ENCODE results near the gene ARID1A.

DNA sequence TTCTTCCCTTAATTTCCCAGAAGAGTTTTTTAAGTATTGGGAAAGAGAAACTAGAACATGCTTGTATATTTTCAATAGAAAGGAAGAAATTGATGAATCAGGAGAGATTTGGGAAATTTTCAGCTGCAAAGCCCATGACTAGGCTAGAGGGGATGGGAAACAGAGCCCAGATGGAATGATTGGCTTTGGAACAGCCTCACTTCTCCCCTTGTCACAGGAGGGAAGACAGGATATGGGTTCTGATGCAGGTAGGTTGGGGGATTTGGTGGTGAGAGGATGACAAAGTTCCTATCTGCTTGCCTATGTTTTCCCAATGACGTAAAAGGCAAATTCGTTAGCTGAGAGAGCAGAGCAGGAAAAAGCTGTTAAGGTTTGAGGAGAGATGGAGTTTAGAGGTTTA, 31.0 kb upstream of the ARID1A start:
- TF ChIP-seq, protein P1, sequence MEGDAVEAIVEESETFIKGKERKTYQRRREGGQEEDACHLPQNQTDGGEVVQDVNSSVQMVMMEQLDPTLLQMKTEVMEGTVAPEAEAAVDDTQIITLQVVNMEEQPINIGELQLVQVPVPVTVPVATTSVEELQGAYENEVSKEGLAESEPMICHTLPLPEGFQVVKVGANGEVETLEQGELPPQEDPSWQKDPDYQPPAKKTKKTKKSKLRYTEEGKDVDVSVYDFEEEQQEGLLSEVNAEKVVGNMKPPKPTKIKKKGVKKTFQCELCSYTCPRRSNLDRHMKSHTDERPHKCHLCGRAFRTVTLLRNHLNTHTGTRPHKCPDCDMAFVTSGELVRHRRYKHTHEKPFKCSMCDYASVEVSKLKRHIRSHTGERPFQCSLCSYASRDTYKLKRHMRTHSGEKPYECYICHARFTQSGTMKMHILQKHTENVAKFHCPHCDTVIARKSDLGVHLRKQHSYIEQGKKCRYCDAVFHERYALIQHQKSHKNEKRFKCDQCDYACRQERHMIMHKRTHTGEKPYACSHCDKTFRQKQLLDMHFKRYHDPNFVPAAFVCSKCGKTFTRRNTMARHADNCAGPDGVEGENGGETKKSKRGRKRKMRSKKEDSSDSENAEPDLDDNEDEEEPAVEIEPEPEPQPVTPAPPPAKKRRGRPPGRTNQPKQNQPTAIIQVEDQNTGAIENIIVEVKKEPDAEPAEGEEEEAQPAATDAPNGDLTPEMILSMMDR (IDR thresholded peaks at IDR 0.05; ENCODE audit: insufficient read depth, low read depth, low read length) = no peak
- TF ChIP-seq EZH2 (IDR thresholded peaks at IDR 0.05; ENCODE audit: insufficient read depth, low read length) = no peak

Data from astrocyte (in vitro differentiated cells and primary cell).